Esophagus squamous epithelium (tissue), 4 donors: ENCODE measurements around the gene TMEM87B.

ENCODE experiments used
- CTCF ChIP-seq, 6 experiments: fragments of 450-650 bp in 4 of 6; fragments of 200-600 bp in 2 of 6; sonication (generic) in 2 of 6; IDR thresholded peaks; one replicate each; pipeline ENCODE4 v1.5.1; 2016 to 2019; ENCODE audit warnings: antibody characterized with exemption in 6 of 6, mild to moderate bottlenecking in 4 of 6, moderate library complexity in 4 of 6
- POLR2A ChIP-seq, 4 donors: fragments of 450-650 bp; IDR thresholded peaks; one replicate each; pipeline ENCODE4 v1.6.1; 2017; ENCODE audit warnings: antibody characterized with exemption in 4 of 4, mild to moderate bottlenecking in 4 of 4, moderate library complexity in 3 of 4

- TF ChIP-seq CTCF (IDR thresholded peaks at IDR 0.05) (no peak), POLR2A (IDR thresholded peaks at IDR 0.05) (no peak)
Measured at GRCh38 chr2:112084689-112085374, 29.8 kb downstream of the TMEM87B start.
